RCC 7860 (cell line): Measurements from ENCODE around the gene MPC1.
A peak's percentile ranks its signal among the peaks of the same experiment; 100 is the strongest.
"Not testable (repeated sequence)": the region's sequence is repeated elsewhere in the genome, so short reads cannot be mapped to it uniquely, and the experiment has no call there.

Experiments used
- DNase-seq: peaks from one replicate; pipeline ENCODE4 v3.0.0-alpha.2; 2015; ENCODE audit warnings: low spot score
- FAIRE-seq: peaks from 2 replicates; lab custom pipeline; 2012; peaks lifted over from hg19 to GRCh38; lab: Jason Lieb, UNC

MPC1 gene

DNA sequence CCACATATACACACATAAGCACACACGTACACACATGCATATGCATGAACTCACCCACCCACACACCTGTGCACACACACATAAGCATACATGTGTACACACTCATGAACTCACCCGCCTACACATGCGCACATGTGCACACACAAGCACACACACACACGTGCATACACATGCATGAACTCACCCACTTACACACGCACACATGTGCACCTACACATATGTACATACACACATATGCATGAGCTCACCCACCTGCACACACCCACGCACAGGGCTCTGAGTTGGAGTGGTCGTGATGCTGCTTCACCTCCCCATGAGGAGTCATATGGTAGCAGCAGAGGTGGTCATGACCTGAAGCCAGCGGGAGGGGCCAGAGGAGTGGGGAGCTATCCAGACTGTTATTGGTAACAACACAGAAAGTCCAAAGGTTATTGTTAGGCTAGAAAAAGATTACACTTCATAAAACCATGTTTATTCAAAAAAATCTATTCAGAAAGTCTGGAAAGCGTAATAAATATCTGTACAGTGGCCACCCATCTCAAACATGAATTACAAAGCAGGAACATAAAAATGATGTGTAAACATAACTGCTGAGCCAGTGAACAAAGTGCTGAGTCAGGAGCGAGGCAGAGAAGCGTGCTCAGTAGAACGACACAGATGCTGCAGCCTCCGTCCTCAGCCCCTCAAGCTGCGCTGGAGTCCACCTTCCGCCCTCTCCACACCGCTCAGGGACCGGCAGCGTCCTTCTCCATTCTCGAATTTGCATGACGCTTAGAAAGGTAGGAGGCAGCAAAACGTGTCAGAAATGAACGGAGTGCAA is 26.4 kb upstream of the MPC1 start:
- DNase-seq, result no peak
- no peak for FAIRE-seq

- FAIRE-seq (no peak), DNase-seq (no peak)
Observed at GRCh38 chr6:166406197-166406596, 23.5 kb upstream of the MPC1 start.

GRCh38 chr6:166405386-166405785 is 22.6 kb upstream of the MPC1 start:
- DNase-seq, result no peak
- no peak for FAIRE-seq

DNA sequence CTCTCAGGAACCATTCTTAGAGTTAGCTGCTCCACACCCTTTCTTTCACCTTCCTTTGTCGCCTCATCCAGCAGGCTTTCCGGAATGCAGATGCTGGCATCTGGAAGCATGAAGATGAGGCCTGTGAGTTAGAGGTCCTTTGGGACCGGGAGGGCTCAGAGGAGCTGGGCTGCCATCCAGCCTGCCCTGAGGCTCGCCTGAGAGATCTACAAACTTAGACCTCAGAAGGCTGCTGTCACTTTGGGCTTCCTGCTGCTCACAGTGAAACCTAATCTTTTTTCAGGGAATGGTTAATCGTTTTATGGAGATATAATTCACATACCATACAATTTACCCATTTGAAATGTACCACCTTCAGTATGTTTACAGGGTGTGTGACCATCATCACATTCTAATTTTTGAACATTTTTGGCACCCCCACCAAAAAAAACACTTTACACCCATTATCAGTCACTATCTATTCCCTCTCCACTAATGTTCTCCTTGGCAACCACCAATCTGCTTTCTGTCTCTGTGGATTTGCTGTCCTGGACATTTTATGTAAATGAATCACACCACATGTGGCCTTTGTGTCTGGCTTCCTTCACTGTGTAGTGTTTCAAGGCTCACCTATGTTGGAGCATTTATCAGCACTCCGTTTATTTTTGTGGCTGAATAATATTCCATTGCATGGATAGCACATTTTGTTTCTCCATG is 20.0 kb upstream of the MPC1 start:
- DNase-seq, result no peak
- FAIRE-seq, result no peak

GRCh38 chr6:166400649-166401250 is 18.0 kb upstream of the MPC1 start:
- DNase-seq, result peak; percentile 22
- FAIRE-seq, result not testable (repeated sequence)

- no peak for DNase-seq
- FAIRE-seq, result no peak
Observed at GRCh38 chr6:166400181-166400580, 17.4 kb upstream of the MPC1 start.

- DNase-seq (no peak), FAIRE-seq (no peak)
Observed at GRCh38 chr6:166398348-166398747, 15.6 kb upstream of the MPC1 start.

DNA sequence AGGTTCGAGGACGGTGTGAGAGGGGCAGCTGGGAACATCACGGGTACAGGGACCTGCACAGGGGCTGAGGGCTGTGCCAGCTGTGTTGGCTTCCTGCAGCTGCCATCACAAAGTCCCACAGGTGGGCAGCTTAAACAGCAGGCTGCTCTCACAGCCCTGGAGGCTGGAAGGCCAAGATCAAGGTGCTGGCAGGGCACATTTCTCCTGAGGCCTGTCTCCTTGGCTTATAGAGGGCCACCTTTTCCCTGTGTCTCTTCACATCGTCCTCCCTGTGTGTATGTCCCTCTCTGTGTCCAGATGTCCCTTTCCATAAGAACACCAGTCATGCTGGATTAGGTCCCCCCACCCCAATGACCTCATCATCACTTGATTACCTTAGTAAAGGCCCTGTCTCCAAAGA is 15.1 kb upstream of the MPC1 start:
- no peak for FAIRE-seq

GRCh38 chr6:166395778-166396177 is 13.0 kb upstream of the MPC1 start:
- DNase-seq (no peak), FAIRE-seq (no peak)

More for the DNA sequence above, 15.1 kb upstream of the MPC1 start:
- DNase-seq, result no peak

DNA sequence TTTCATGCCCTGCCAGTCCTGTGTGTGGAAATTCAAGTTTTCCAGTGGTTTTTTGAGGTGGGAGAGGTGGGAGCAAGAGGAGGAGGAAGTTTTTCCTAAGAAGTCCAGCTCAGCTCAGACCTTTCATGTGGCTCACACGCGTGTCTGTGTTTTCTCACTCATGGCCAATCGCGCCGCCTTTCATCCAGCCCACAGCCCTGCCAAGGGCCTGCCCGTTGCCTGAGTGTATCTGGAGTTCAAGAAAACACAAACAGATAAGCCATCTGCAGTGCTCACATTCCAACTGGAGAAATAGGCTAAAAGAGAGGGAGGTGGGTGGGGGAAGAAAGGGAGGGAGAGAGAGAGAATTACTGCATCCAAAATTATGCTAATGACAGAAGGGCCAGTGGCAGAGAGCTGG is 12.6 kb upstream of the MPC1 start:
- no peak for FAIRE-seq
- no peak for DNase-seq

- DNase-seq (no peak), FAIRE-seq (no peak)
Observed at GRCh38 chr6:166394036-166394892, 11.5 kb upstream of the MPC1 start.

GRCh38 chr6:166393535-166393823 is 10.7 kb upstream of the MPC1 start:
- FAIRE-seq (no peak), DNase-seq (no peak)

DNA sequence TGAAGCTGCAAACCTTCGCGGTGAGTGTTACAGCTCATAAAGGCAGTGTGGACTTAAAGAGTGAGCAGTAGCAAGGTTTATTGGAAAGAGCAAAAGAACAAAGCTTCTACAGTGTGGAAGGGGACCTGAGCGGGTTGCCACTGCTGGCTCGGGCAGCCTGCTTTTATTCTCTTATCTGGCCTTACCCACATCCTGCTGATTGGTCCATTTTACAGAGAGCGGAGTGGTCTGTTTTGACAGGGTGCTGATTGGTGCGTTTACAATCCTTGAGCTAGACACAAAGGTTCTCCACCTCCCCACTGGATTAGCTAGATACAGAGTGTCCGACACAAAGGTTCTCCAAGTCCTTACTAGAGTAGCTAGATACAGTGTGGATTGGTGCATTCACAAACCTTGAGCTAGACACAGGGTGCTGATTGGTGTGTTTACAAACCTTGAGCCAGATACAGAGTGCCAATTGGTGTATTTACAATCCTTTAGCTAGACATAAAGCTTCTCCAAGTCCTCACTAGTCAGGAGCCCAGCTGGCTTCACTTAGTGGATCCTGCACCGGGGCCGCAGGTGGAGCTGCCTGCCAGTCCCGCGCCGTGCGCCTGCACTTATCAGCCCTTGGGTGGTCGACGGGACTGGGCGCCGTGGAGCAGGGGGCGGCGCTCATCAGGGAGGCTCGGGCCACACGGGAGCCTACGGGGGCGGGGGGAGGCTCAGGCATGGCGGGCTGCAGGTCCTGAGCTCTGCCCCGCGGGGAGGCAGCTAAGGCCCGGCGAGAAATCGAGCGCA is 10.2 kb upstream of the MPC1 start:
- FAIRE-seq, DNase-seq: not testable (repeated sequence)

DNA sequence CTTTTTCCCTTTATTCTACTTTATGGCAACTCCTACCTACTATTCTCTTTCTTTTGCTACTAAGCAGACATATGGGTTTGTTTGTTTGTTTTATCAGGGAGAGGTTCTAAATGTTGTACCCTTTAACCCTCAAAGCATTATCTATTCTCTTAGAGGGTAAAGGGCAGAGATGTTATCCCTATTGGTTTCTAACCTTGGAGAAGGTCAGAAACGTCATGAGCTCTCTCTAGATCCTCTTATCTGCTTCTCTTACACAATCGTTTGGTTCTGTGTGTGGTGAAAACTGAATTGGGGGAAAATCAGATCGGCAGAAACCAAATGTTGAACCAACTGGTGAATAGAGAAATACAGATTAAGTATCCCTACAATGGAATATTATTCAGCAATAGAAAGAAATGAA is 6.4 kb upstream of the MPC1 start:
- DNase-seq (no peak), FAIRE-seq (no peak)

DNA sequence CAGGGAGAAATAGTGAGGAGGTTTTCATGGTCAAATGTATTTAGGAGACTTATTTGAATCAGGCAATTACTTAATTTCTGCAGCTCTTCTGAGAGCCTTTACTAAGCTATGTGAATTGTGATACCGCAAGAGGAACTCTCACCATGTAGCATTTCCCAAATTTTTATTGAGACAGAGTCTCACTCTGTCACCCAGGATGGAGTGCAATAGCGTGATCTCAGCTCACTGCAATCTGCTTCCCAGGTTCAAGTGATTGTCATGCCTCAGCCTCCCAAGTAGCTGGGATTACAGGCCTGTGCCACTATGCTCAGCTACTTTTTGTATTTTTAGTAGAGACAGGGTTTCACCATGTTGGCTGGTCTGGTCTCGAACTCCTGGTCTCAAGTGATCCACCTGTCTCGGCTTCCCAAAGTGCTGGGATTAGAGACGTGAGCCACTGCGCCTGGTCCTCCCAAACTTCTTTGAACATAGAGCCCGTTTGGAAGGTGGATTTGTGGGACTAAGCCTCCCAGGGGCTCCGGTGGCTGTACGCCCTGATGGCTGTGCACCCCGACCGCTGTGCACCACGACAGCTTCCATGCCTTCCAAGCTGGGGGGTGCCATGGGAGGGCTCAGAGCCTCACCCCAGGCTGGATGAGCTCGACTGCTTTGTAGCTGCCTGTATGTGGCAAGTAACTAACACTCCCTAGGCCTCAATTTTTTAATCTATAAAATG is 5.7 kb upstream of the MPC1 start:
- FAIRE-seq (no peak), DNase-seq (no peak)

DNA sequence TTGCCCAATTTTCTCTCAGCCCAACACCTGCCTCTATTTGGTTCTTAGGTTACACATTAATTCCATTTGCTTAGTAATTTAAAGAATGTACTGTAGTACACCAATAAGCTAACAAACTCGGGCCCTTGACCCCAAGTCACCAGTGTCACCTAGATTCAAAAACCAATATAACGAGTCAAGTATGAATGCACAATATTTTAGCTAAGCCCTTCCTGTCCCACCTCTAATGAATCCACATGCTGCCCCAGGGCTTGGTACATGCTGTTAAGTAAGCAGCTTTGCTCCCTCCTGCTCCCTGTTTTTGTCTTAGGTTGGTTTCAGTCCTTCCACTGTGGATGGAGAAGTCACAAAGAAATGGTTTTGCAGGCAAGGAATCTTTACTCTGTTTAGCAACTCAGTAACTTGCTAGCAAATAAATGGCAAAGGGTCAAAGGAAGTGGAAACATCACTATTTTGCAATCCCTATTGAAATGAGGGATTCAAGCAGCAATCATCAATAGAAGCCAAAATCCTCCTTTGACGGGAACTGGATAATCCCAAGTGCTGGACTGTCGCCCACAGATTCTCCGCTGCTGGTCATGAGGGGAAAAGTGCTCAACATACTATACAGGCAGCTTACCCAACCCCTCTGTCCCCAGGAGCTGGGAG is 5.0 kb upstream of the MPC1 start:
- no peak for DNase-seq
- no peak for FAIRE-seq

GRCh38 chr6:166387098-166387497 is 4.4 kb upstream of the MPC1 start:
- not testable (repeated sequence) for DNase-seq, FAIRE-seq

DNA sequence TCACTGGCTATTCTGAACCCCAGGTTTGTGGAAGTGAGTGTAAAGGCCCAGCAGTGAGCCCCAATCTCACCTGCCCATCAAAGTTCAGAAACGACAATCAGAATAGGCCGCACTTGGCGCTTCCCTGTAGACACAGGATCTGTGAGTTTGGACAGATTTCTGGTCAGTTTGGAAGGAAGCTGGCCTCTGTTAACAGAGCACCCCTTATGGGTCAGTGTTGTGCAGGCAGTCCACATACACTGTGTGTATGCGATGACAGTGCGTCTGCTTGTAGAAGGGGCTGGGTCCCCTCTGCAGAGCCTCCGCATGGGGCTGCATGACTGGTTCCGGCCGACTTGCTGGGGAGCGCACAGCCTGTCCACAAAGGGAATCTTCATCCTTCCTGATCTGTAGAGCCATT is 3.4 kb upstream of the MPC1 start:
- DNase-seq, result no peak
- FAIRE-seq, result no peak

- not testable (repeated sequence) for FAIRE-seq, DNase-seq
Observed at GRCh38 chr6:166383802-166384363, 1.1 kb upstream of the MPC1 start.
